ENCODE data around the gene OCA2. TPM values are rescaled to one million over a fixed set of nuclear protein-coding genes. Genes with fewer than 3 reads are reported as not detected.

The OCA2 gene
- total RNA-seq, 2 donors from 2014 or later: not detected

- Histone ChIP-seq H3K9me3 (no peaks in the 10 kb centered on the region), H3K36me3 (replicated peaks in 1 of 2; ENCODE audit: insufficient read depth in 1 of 2, low read depth in 2 of 2) (no peaks in the 10 kb centered on the region), H3K4me1 (no peaks in the 10 kb centered on the region), H3K27me3 (no peaks in the 10 kb centered on the region), H3K4me3 (no peak overlapping the region), H3K27ac (no peak overlapping the region)
- intact Hi-C loops (cut with DNase I): no loop called here
- ATAC-seq: no peak
- no peak for DNase-seq
- TF ChIP-seq CTCF (IDR thresholded peaks at IDR 0.05) (no peak), POLR2A (IDR thresholded peaks at IDR 0.05) (no peak)
Measured at GRCh38 chr15:27973886-27974285, 125.2 kb downstream of the OCA2 start.

- Histone ChIP-seq H3K36me3 (replicated peaks in 1 of 2; ENCODE audit: insufficient read depth in 1 of 2, low read depth in 2 of 2) (no peaks in the 10 kb centered on the region), H3K9me3 (no peaks in the 10 kb centered on the region), H3K4me3 (no peak overlapping the region), H3K27me3 (no peaks in the 10 kb centered on the region), H3K4me1 (no peaks in the 10 kb centered on the region), H3K27ac (no peak overlapping the region)
- intact Hi-C loops (cut with DNase I): no loop called here
- DNase-seq: no peak
- TF ChIP-seq CTCF (IDR thresholded peaks at IDR 0.05) (no peak), POLR2A (IDR thresholded peaks at IDR 0.05) (no peak)
- no peak for ATAC-seq
- WGBS, 2 donors: 72 to 73% methylated on average over 24 of the region's 24 CpGs
Measured at GRCh38 chr15:27970661-27971392, 128.3 kb downstream of the OCA2 start.

GRCh38 chr15:27967541-27967940 is 131.6 kb downstream of the OCA2 start:
- Histone ChIP-seq H3K27ac (no peak overlapping the region), H3K4me1 (no peaks in the 10 kb centered on the region), H3K27me3 (no peaks in the 10 kb centered on the region), H3K4me3 (no peak overlapping the region), H3K36me3 (replicated peaks in 1 of 2; ENCODE audit: insufficient read depth in 1 of 2, low read depth in 2 of 2) (no peaks in the 10 kb centered on the region), H3K9me3 (no peaks in the 10 kb centered on the region)
- DNase-seq (no peak), ATAC-seq (no peak)
- no peak for TF ChIP-seq CTCF (IDR thresholded peaks at IDR 0.05)
- TF ChIP-seq POLR2A (IDR thresholded peaks at IDR 0.05): no peak
- intact Hi-C loops (cut with DNase I): no loop called here
- 71 to 73% methylated on average over 13 of the region's 13 CpGs for WGBS, 2 donors

GRCh38 chr15:27965546-27965945 is 133.6 kb downstream of the OCA2 start:
- DNase-seq (no peak), ATAC-seq (no peak)
- no peaks in the 10 kb centered on the region for H3K9me3 ChIP-seq
- H3K4me3 ChIP-seq: no peak overlapping the region
- H3K27ac ChIP-seq: no peak overlapping the region
- H3K4me1 ChIP-seq: no peaks in the 10 kb centered on the region
- intact Hi-C loops (cut with DNase I): no loop called here
- WGBS, 2 donors: 76% methylated on average over 6 of the region's 6 CpGs
- H3K27me3 ChIP-seq: no peaks in the 10 kb centered on the region
- TF ChIP-seq CTCF (IDR thresholded peaks at IDR 0.05): no peak
- no peak for TF ChIP-seq POLR2A (IDR thresholded peaks at IDR 0.05)
- H3K36me3 ChIP-seq (replicated peaks in 1 of 2; ENCODE audit: insufficient read depth in 1 of 2, low read depth in 2 of 2): no peaks in the 10 kb centered on the region

GRCh38 chr15:27961801-27962200 is 137.3 kb downstream of the OCA2 start:
- Histone ChIP-seq H3K4me3 (no peak overlapping the region), H3K27ac (no peak overlapping the region), H3K9me3 (no peaks in the 10 kb centered on the region), H3K4me1 (no peaks in the 10 kb centered on the region), H3K36me3 (replicated peaks in 1 of 2; ENCODE audit: insufficient read depth in 1 of 2, low read depth in 2 of 2) (no peaks in the 10 kb centered on the region), H3K27me3 (no peaks in the 10 kb centered on the region)
- intact Hi-C loops (cut with DNase I): no loop called here
- DNase-seq (no peak), ATAC-seq (no peak)
- TF ChIP-seq POLR2A (IDR thresholded peaks at IDR 0.05) (no peak), CTCF (IDR thresholded peaks at IDR 0.05) (no peak)
- 77 to 83% methylated on average over 1 of the region's 1 CpG for WGBS, 2 donors
